ENCODE measurements around the gene DUSP16. TPM values are rescaled to one million over a fixed set of nuclear protein-coding genes. Genes with fewer than 3 reads are reported as not detected.

Gene DUSP16
- total RNA-seq, 1 experiment from 2014 or later: 5.3 TPM

GRCh38 chr12:12563290-12563928, 746 bp upstream of the DUSP16 start:
- H3K27ac ChIP-seq: no peak overlapping the region; the same call in 1 of the 2 replicates
- H3K4me3 ChIP-seq: peak overlapping the region; percentile 66
- H3K9me3 ChIP-seq (replicated peaks): no peaks in the 10 kb centered on the region
- peak in 1 of 2 experiments; percentile 38 for DNase-seq
- peaks cover 13% of the 10 kb centered on the region for H3K4me1 ChIP-seq
- H3K27me3 ChIP-seq: no peaks in the 10 kb centered on the region
- H3K36me3 ChIP-seq: no peaks in the 10 kb centered on the region

- peak; percentile 20 to 43 for DNase-seq
- Histone ChIP-seq H3K27ac (peak overlapping the region; percentile 93), H3K27me3 (no peaks in the 10 kb centered on the region), H3K4me1 (peaks cover 13% of the 10 kb centered on the region), H3K9me3 (replicated peaks) (no peaks in the 10 kb centered on the region), H3K4me3 (peak overlapping the region; percentile 66), H3K36me3 (no peaks in the 10 kb centered on the region)
Measured at GRCh38 chr12:12562016-12562483, 613 bp downstream of the DUSP16 start.

- DNase-seq: peak; percentile 58 to 64
- Histone ChIP-seq H3K27ac (peak overlapping the region; percentile 93), H3K4me3 (peak overlapping the region; percentile 66), H3K36me3 (no peaks in the 10 kb centered on the region), H3K27me3 (no peaks in the 10 kb centered on the region), H3K4me1 (peaks cover 13% of the 10 kb centered on the region), H3K9me3 (replicated peaks) (no peaks in the 10 kb centered on the region)
Measured at GRCh38 chr12:12561371-12562015, 1.2 kb downstream of the DUSP16 start.

- Histone ChIP-seq H3K36me3 (no peaks in the 10 kb centered on the region), H3K27me3 (no peaks in the 10 kb centered on the region), H3K9me3 (replicated peaks) (no peaks in the 10 kb centered on the region), H3K4me3 (peak overlapping the region; percentile 66), H3K4me1 (peaks cover 13% of the 10 kb centered on the region), H3K27ac (peak overlapping the region; percentile 93)
- DNase-seq: peak in 1 of 2 experiments; percentile 42
Measured at GRCh38 chr12:12560587-12561370, 1.9 kb downstream of the DUSP16 start.

GRCh38 chr12:12559719-12560296, 2.9 kb downstream of the DUSP16 start:
- Histone ChIP-seq H3K27me3 (no peaks in the 10 kb centered on the region), H3K4me3 (no peak overlapping the region), H3K4me1 (peaks cover 13% of the 10 kb centered on the region), H3K27ac (no peak overlapping the region), H3K36me3 (no peaks in the 10 kb centered on the region), H3K9me3 (replicated peaks) (no peaks in the 10 kb centered on the region)
- DNase-seq: no peak

GRCh38 chr12:12558291-12558690, 4.4 kb downstream of the DUSP16 start:
- no peak overlapping the region for H3K27ac ChIP-seq
- no peaks in the 10 kb centered on the region for H3K36me3 ChIP-seq
- DNase-seq: no peak
- H3K4me3 ChIP-seq: no peak overlapping the region
- H3K4me1 ChIP-seq: peaks cover 7% of the 10 kb centered on the region
- no peaks in the 10 kb centered on the region for H3K9me3 ChIP-seq (replicated peaks)
- no peaks in the 10 kb centered on the region for H3K27me3 ChIP-seq

GRCh38 chr12:12557733-12558132, 4.9 kb downstream of the DUSP16 start:
- peaks cover 7% of the 10 kb centered on the region for H3K4me1 ChIP-seq
- no peak overlapping the region for H3K4me3 ChIP-seq
- no peaks in the 10 kb centered on the region for H3K9me3 ChIP-seq (replicated peaks)
- no peaks in the 10 kb centered on the region for H3K27me3 ChIP-seq
- H3K36me3 ChIP-seq: no peaks in the 10 kb centered on the region
- H3K27ac ChIP-seq: no peak overlapping the region
- DNase-seq: no peak

GRCh38 chr12:12555656-12556055, 7.0 kb downstream of the DUSP16 start:
- Histone ChIP-seq H3K36me3 (no peaks in the 10 kb centered on the region), H3K9me3 (replicated peaks) (no peaks in the 10 kb centered on the region)

GRCh38 chr12:12553208-12553785, 9.4 kb downstream of the DUSP16 start:
- Histone ChIP-seq H3K4me3 (no peak overlapping the region), H3K9me3 (replicated peaks) (no peaks in the 10 kb centered on the region), H3K4me1 (peaks cover 10% of the 10 kb centered on the region), H3K27ac (no peak overlapping the region), H3K27me3 (no peaks in the 10 kb centered on the region), H3K36me3 (no peaks in the 10 kb centered on the region)
- no peak for DNase-seq

More at GRCh38 chr12:12555656-12556055, 7.0 kb downstream of the DUSP16 start:
- no peak overlapping the region for H3K27ac ChIP-seq
- DNase-seq: no peak
- H3K4me1 ChIP-seq: peaks cover 5% of the 10 kb centered on the region
- H3K4me3 ChIP-seq: no peak overlapping the region
- H3K27me3 ChIP-seq: no peaks in the 10 kb centered on the region

- H3K4me3 ChIP-seq: no peak overlapping the region
- DNase-seq: no peak
- H3K4me1 ChIP-seq: peaks cover 15% of the 10 kb centered on the region
- H3K36me3 ChIP-seq: no peaks in the 10 kb centered on the region
- H3K9me3 ChIP-seq (replicated peaks): no peaks in the 10 kb centered on the region
- no peaks in the 10 kb centered on the region for H3K27me3 ChIP-seq
- H3K27ac ChIP-seq: no peak overlapping the region
Measured at GRCh38 chr12:12551115-12551514, 11.5 kb downstream of the DUSP16 start.

GRCh38 chr12:12550277-12550676, 12.4 kb downstream of the DUSP16 start:
- Histone ChIP-seq H3K27me3 (no peaks in the 10 kb centered on the region), H3K4me3 (no peak overlapping the region), H3K36me3 (no peaks in the 10 kb centered on the region), H3K9me3 (replicated peaks) (no peaks in the 10 kb centered on the region), H3K4me1 (peaks cover 15% of the 10 kb centered on the region), H3K27ac (no peak overlapping the region)
- DNase-seq: no peak

- no peaks in the 10 kb centered on the region for H3K9me3 ChIP-seq (replicated peaks)
- H3K27me3 ChIP-seq: no peaks in the 10 kb centered on the region
- no peak overlapping the region for H3K27ac ChIP-seq
Measured at GRCh38 chr12:12549426-12549825, 13.2 kb downstream of the DUSP16 start.

GRCh38 chr12:12548713-12549112, 13.9 kb downstream of the DUSP16 start:
- no peak overlapping the region for H3K4me3 ChIP-seq
- peaks cover 15% of the 10 kb centered on the region for H3K4me1 ChIP-seq
- no peaks in the 10 kb centered on the region for H3K36me3 ChIP-seq
- DNase-seq: peak in 1 of 2 experiments; percentile 15
- H3K27ac ChIP-seq: no peak overlapping the region
- H3K27me3 ChIP-seq: no peaks in the 10 kb centered on the region
- H3K9me3 ChIP-seq (replicated peaks): no peaks in the 10 kb centered on the region

More at GRCh38 chr12:12549426-12549825, 13.2 kb downstream of the DUSP16 start:
- H3K36me3 ChIP-seq: no peaks in the 10 kb centered on the region
- H3K4me3 ChIP-seq: no peak overlapping the region
- H3K4me1 ChIP-seq: peaks cover 15% of the 10 kb centered on the region
- no peak for DNase-seq

- no peaks in the 10 kb centered on the region for H3K9me3 ChIP-seq (replicated peaks)
- H3K4me3 ChIP-seq: no peak overlapping the region
- DNase-seq: no peak
- no peak overlapping the region for H3K27ac ChIP-seq
- H3K36me3 ChIP-seq: no peaks in the 10 kb centered on the region
- peaks cover 15% of the 10 kb centered on the region for H3K4me1 ChIP-seq
- no peaks in the 10 kb centered on the region for H3K27me3 ChIP-seq
Measured at GRCh38 chr12:12546314-12546772, 16.3 kb downstream of the DUSP16 start.
